T47D (cell line): ENCODE data around the gene ZFHX3.

ENCODE experiments used
- DNase-seq, 2 experiments: peaks; one replicate each; pipeline versions ENCODE4 v3.0.0 to v3.0.0-alpha.2; 2011 to 2012; ENCODE audit warnings: low read depth in 1 of 2, low spot score in 1 of 2
- JUND ChIP-seq: IDR thresholded peaks from 2 replicates; pipeline ENCODE4 v1.6.1; 2012; ENCODE audit warnings: low read depth
- in situ Hi-C: cut with HindIII; loops from 2 replicates; pipeline ENCODE4 v1.10.0; 2016; ENCODE audit warnings: low sequenced_read_pairs, low pct_unique_long_range_greater_than_20kb

Gene ZFHX3

GRCh38 chr16:72858665-72859493 is 189.0 kb downstream of the ZFHX3 start:
- in situ Hi-C loops = no loop called here
- no peak for DNase-seq
- no peak for TF ChIP-seq JUND

GRCh38 chr16:72857834-72858664 is 189.9 kb downstream of the ZFHX3 start:
- TF ChIP-seq JUND = no peak
- in situ Hi-C loops = no loop called here

GRCh38 chr16:72856797-72857196 is 191.1 kb downstream of the ZFHX3 start:
- in situ Hi-C loops = no loop called here
- DNase-seq = peak; percentile 23 to 38
- TF ChIP-seq JUND = no peak

More at GRCh38 chr16:72857834-72858664, 189.9 kb downstream of the ZFHX3 start:
- DNase-seq = no peak

GRCh38 chr16:72854267-72854959 is 193.5 kb downstream of the ZFHX3 start:
- DNase-seq = no peak
- in situ Hi-C loops = no loop called here
- no peak for TF ChIP-seq JUND

GRCh38 chr16:72853575-72854266 is 194.2 kb downstream of the ZFHX3 start:
- in situ Hi-C loops = no loop called here
- TF ChIP-seq JUND = no peak
- no peak for DNase-seq

- TF ChIP-seq JUND = no peak
- in situ Hi-C loops = no loop called here
- DNase-seq = no peak
These were observed 195.5 kb downstream of the ZFHX3 start for GRCh38 chr16:72852421-72852820.

- in situ Hi-C loops = no loop called here
- DNase-seq = no peak
- TF ChIP-seq JUND = no peak
These were observed 197.1 kb downstream of the ZFHX3 start for GRCh38 chr16:72850853-72851252.

- DNase-seq = no peak
- in situ Hi-C loops = no loop called here
- TF ChIP-seq JUND = no peak
These were observed 197.9 kb downstream of the ZFHX3 start for GRCh38 chr16:72850021-72850420.

- DNase-seq = peak; percentile 43 to 87
- TF ChIP-seq JUND = no peak
- in situ Hi-C loops = no loop called here
These were observed 198.9 kb downstream of the ZFHX3 start for GRCh38 chr16:72848759-72849664.

GRCh38 chr16:72848028-72848400 is 199.9 kb downstream of the ZFHX3 start:
- in situ Hi-C loops = no loop called here
- TF ChIP-seq JUND = no peak
- DNase-seq = no peak

- no peak for TF ChIP-seq JUND
- DNase-seq = peak; percentile 38 to 67
- in situ Hi-C loops = no loop called here
These were observed 200.5 kb downstream of the ZFHX3 start for GRCh38 chr16:72847187-72848027.
